K562 (cell line): ENCODE results near the gene NIPSNAP3A. TPM values are rescaled to one million over a fixed set of nuclear protein-coding genes. Genes with fewer than 3 reads are reported as not detected.
A peak's percentile ranks its signal among the peaks of the same experiment; 100 is the strongest.

Experiments used
- CEBPB ChIP-seq: fragments of 450-650 bp; IDR thresholded peaks from 2 replicates; pipeline ENCODE4 v1.6.1; 2016; ENCODE audit warnings: missing genetic modification characterization, missing compliant biosample characterization
- EGR1 ChIP-seq: fragments of 450-650 bp; conservative IDR thresholded peaks from 2 replicates; pipeline ENCODE4 v1.6.1; 2017; ENCODE audit warnings: mild to moderate bottlenecking
- HDAC3 ChIP-seq: fragments of 450-650 bp; IDR thresholded peaks from 2 replicates; pipeline ENCODE4 v1.6.1; 2018; ENCODE audit warnings: borderline replicate concordance, mild to moderate bottlenecking, moderate library complexity; ENCODE audit not compliant: partially characterized antibody
- HMG20B ChIP-seq: fragments of 250-450 bp; sonication (Bioruptor Pico); IDR thresholded peaks from 2 replicates; pipeline ENCODE4 v1.5.0; 2021; ENCODE audit warnings: mild to moderate bottlenecking
- KHSRP ChIP-seq: fragments of 450-650 bp; IDR thresholded peaks from 2 replicates; pipeline ENCODE4 v1.6.1; 2017
- MGA ChIP-seq: fragments of 450-650 bp; IDR thresholded peaks from 2 replicates; pipeline ENCODE4 v1.6.1; 2016; ENCODE audit warnings: mild to moderate bottlenecking, moderate library complexity
- TAF9B ChIP-seq: fragments of 450-650 bp; IDR thresholded peaks from 2 replicates; pipeline ENCODE4 v1.6.1; 2018; ENCODE audit warnings: mild to moderate bottlenecking; ENCODE audit not compliant: partially characterized antibody
- USF1 ChIP-seq: sonication (generic); formaldehyde crosslinking; IDR thresholded peaks from 2 replicates; pipeline ENCODE4 v1.9.0; 2022; ENCODE audit warnings: mild to moderate bottlenecking, missing genetic modification reagents
- YY1 ChIP-seq, 3 experiments: IDR thresholded peaks; 2 replicates each; pipeline ENCODE4 v1.6.1; 2011; ENCODE audit warnings: low read length in 2 of 3, mild to moderate bottlenecking in 2 of 3, moderate library complexity in 2 of 3, borderline replicate concordance in 1 of 3, control low read depth in 1 of 3, low read depth in 1 of 3; ENCODE audit not compliant: insufficient read depth in 3 of 3, insufficient replicate concordance in 2 of 3, control insufficient read depth in 1 of 3, insufficient read length in 1 of 3; ENCODE audit errors: extremely low read depth in 1 of 3
- ZNF586 ChIP-seq: fragments of 450-650 bp; formaldehyde crosslinking; conservative IDR thresholded peaks from 2 replicates; pipeline ENCODE4 v1.4.0; 2020; ENCODE audit warnings: mild to moderate bottlenecking, moderate library complexity
- polyA plus RNA-seq, 8 experiments: library from polyadenylated mRNA; depleted of rRNA in 4 of 8; stranded (reverse) in 5 of 8; unstranded in 3 of 8; fragments of >200 nt; fragmentation: Nextera tagmentation in 2 of 8; fragmentation: Illumina TruSeq in 1 of 8; extraction: Ambion mirVana in 2 of 8; extraction: Trizol in 1 of 8; gene quantifications; 2 replicates each; pipeline versions ENCODE4 v1.2.1 to v1.2.3, GENCODE V29; 2011 to 2014; ENCODE audit warnings: inconsistent platforms in 1 of 8, missing spikeins in 1 of 8
- total RNA-seq, 7 experiments: library from RNA; depleted of rRNA in 6 of 7; stranded (reverse); fragments of >200 nt in 6 of 7; fragmentation: Illumina TruSeq in 2 of 7; extraction: Trizol in 2 of 7; gene quantifications; 2 replicates each; pipeline versions ENCODE4 v1.2.1 to v1.2.3, GENCODE V29; 2011 to 2021; ENCODE audit warnings: low replicate concordance in 1 of 7
- TF ChIP-seq, protein P1 (sequence below): fragments of 450-650 bp; IDR thresholded peaks from 2 replicates; pipeline ENCODE4 v1.6.1; 2016; ENCODE audit warnings: low read depth, mild to moderate bottlenecking, moderate library complexity
- TF ChIP-seq, protein P2 (sequence below): fragments of 450-650 bp; formaldehyde crosslinking; IDR thresholded peaks from 2 replicates; pipeline ENCODE4 v1.4.0; 2020; ENCODE audit warnings: mild to moderate bottlenecking, moderate library complexity

Gene NIPSNAP3A
- total and polyA plus RNA-seq, 9 of the 15 experiments (the other 6 are each of a cell fraction or from before 2014, with no cell fraction given) = 25.3 to 132 (median 40.5) TPM

GRCh38 chr9:104774831-104775573 lies 27.5 kb downstream of the NIPSNAP3A start (continued):
- TF ChIP-seq TAF9B = peak; percentile 75
- TF ChIP-seq KHSRP = peak; percentile 29; the same call in 1 of the 2 replicates
- peak; percentile 97 for TF ChIP-seq HDAC3
- TF ChIP-seq USF1 (CRISPR knock-in tag) = no peak
- peak in 2 of 3 experiments; percentile 21 to 63 for TF ChIP-seq YY1 (IDR thresholded peaks at IDR 0.05; ENCODE audit: borderline replicate concordance in 1 of 3, control insufficient read depth in 1 of 3, extremely low read depth in 1 of 3, insufficient read depth in 3 of 3, insufficient read length in 1 of 3, insufficient replicate concordance in 2 of 3, low read depth in 1 of 3, low read length in 2 of 3)
- peak; percentile 64 for TF ChIP-seq MGA
- peak; percentile 74; the same call in 1 of the 2 replicates for TF ChIP-seq CEBPB (tag)
- TF ChIP-seq HMG20B (CRISPR knock-in tag) = no peak
- TF ChIP-seq EGR1 = peak; percentile 49; the same call in 1 of the 2 replicates
- TF ChIP-seq, protein P1, sequence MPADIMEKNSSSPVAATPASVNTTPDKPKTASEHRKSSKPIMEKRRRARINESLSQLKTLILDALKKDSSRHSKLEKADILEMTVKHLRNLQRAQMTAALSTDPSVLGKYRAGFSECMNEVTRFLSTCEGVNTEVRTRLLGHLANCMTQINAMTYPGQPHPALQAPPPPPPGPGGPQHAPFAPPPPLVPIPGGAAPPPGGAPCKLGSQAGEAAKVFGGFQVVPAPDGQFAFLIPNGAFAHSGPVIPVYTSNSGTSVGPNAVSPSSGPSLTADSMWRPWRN = peak; percentile 81
- TF ChIP-seq, protein P2, sequence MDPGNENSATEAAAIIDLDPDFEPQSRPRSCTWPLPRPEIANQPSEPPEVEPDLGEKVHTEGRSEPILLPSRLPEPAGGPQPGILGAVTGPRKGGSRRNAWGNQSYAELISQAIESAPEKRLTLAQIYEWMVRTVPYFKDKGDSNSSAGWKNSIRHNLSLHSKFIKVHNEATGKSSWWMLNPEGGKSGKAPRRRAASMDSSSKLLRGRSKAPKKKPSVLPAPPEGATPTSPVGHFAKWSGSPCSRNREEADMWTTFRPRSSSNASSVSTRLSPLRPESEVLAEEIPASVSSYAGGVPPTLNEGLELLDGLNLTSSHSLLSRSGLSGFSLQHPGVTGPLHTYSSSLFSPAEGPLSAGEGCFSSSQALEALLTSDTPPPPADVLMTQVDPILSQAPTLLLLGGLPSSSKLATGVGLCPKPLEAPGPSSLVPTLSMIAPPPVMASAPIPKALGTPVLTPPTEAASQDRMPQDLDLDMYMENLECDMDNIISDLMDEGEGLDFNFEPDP (CRISPR knock-in tag) = no peak
- TF ChIP-seq ZNF586 (CRISPR knock-in tag) = no peak
